CD8-positive, alpha-beta memory T cell (primary cell): Measurements from ENCODE around the gene LRBA. TPM values are rescaled to one million over a fixed set of nuclear protein-coding genes. Genes with fewer than 3 reads are reported as not detected.

ENCODE experiments used
- CTCF ChIA-PET: fragments of 350-600 bp; sonication (Branson Sonifier 250); formaldehyde crosslinking; loops from one replicate; lab custom pipeline; 2021; ENCODE audit warnings: antibody characterized with exemption; lab: Charles Lee
- POLR2A ChIA-PET: fragments of 350-600 bp; sonication (Branson Sonifier 250); formaldehyde crosslinking; loops from one replicate; lab custom pipeline; 2021; ENCODE audit warnings: antibody characterized with exemption; lab: Charles Lee
- DNase-seq, 5 donors: peaks; one replicate each; pipeline versions ENCODE4 v3.0.0 to v3.0.0-alpha.2; 2020 to 2022; ENCODE audit warnings: mixed read lengths in 1 of 5
- H3K27ac ChIP-seq: one replicate; pipeline ENCODE4 v1.7.0; 2013; ENCODE audit warnings: low read depth, mild to moderate bottlenecking, low read length, moderate library complexity
- H3K27me3 ChIP-seq: 2 replicates; pipeline ENCODE4 v1.7.0; 2013; ENCODE audit warnings: low read length, mild to moderate bottlenecking; ENCODE audit not compliant: insufficient read depth, poor library complexity, severe bottlenecking
- H3K36me3 ChIP-seq: 2 replicates; pipeline ENCODE4 v1.7.0; 2013; ENCODE audit warnings: mild to moderate bottlenecking, low read length, moderate library complexity; ENCODE audit not compliant: insufficient read depth
- H3K4me1 ChIP-seq: 2 replicates; pipeline ENCODE4 v1.7.0; 2013; ENCODE audit warnings: mild to moderate bottlenecking, low read length, moderate library complexity; ENCODE audit not compliant: insufficient read depth
- H3K4me3 ChIP-seq: 2 replicates; pipeline ENCODE4 v1.7.0; 2013; ENCODE audit warnings: mild to moderate bottlenecking, low read length
- H3K9me3 ChIP-seq: 2 replicates; pipeline ENCODE4 v1.7.0; 2013; ENCODE audit warnings: mild to moderate bottlenecking, low read length
- H3K27ac Mint-ChIP-seq, 8 donors: one replicate each; pipeline ENCODE4 v1.8.0; 2020 to 2021; ENCODE audit warnings: mixed read lengths in 8 of 8, mild to moderate bottlenecking in 6 of 8, inconsistent platforms in 3 of 8, moderate library complexity in 3 of 8
- H3K27me3 Mint-ChIP-seq, 2 donors: one replicate each; pipeline ENCODE4 v1.8.0; 2020 to 2021; ENCODE audit warnings: mixed read lengths in 2 of 2, mild to moderate bottlenecking in 1 of 2, moderate library complexity in 1 of 2
- H3K36me3 Mint-ChIP-seq, 3 donors: one replicate each; pipeline ENCODE4 v1.8.0; 2020 to 2021; ENCODE audit warnings: mixed read lengths in 3 of 3, inconsistent platforms in 1 of 3, mild to moderate bottlenecking in 1 of 3
- H3K4me1 Mint-ChIP-seq, 3 donors: one replicate each; pipeline ENCODE4 v1.8.0; 2020 to 2021; ENCODE audit warnings: mixed read lengths in 3 of 3, inconsistent platforms in 1 of 3, mild to moderate bottlenecking in 1 of 3
- H3K4me3 Mint-ChIP-seq, 7 donors: one replicate each; pipeline ENCODE4 v1.8.0; 2020 to 2021; ENCODE audit warnings: mixed read lengths in 7 of 7, mild to moderate bottlenecking in 6 of 7, moderate library complexity in 4 of 7, inconsistent platforms in 2 of 7
- H3K9me3 Mint-ChIP-seq, 5 donors: one replicate each; pipeline ENCODE4 v1.8.0; 2020 to 2022; ENCODE audit warnings: mixed read lengths in 5 of 5, mild to moderate bottlenecking in 3 of 5, moderate library complexity in 2 of 5, inconsistent platforms in 1 of 5
- polyA plus RNA-seq: library from polyadenylated mRNA; unstranded; fragments of 300-500 nt; fragmentation: Illumina TruSeq; gene quantifications from one replicate; pipeline ENCODE4 v1.2.3, GENCODE V29; 2021
- total RNA-seq, 2 experiments: library from RNA; stranded (reverse); gene quantifications; one replicate each; pipeline ENCODE4 v1.2.3, GENCODE V29; 2021

LRBA gene
- total and polyA plus RNA-seq, 3 experiments from 2014 or later: 25.9 to 61.9 (median 56.4) TPM

GRCh38 chr4:150501009-150501727, 513.9 kb downstream of the LRBA start:
- H3K27ac ChIP-seq: no peak overlapping the region
- no peak for DNase-seq
- no peaks in the 10 kb centered on the region for H3K9me3 ChIP-seq
- no peaks in the 10 kb centered on the region for H3K4me1 ChIP-seq
- POLR2A ChIA-PET: no interaction called here
- CTCF ChIA-PET: no interaction called here
- no peaks in the 10 kb centered on the region for H3K36me3 ChIP-seq
- Mint-ChIP-seq H3K4me3 (no peak overlapping the region), H3K9me3 (peaks cover 0 to 9% (median 4%) of the 10 kb centered on the region in 5 donors), H3K4me1 (peaks cover 12 to 20% (median 20%) of the 10 kb centered on the region in 3 donors), H3K36me3 (peaks cover 13 to 20% (median 17%) of the 10 kb centered on the region in 3 donors), H3K27me3 (no peaks in the 10 kb centered on the region), H3K27ac (peak overlapping the region in 2 of 8 donors; percentile 7 to 55)
- no peak overlapping the region for H3K4me3 ChIP-seq
- no peaks in the 10 kb centered on the region for H3K27me3 ChIP-seq

GRCh38 chr4:150497612-150498011, 517.5 kb downstream of the LRBA start:
- Histone ChIP-seq H3K27ac (no peak overlapping the region), H3K4me3 (no peak overlapping the region), H3K36me3 (no peaks in the 10 kb centered on the region), H3K27me3 (no peaks in the 10 kb centered on the region), H3K4me1 (no peaks in the 10 kb centered on the region), H3K9me3 (no peaks in the 10 kb centered on the region)
- no peak for DNase-seq
- Mint-ChIP-seq H3K27me3 (no peaks in the 10 kb centered on the region), H3K4me1 (peaks cover 11 to 14% (median 13%) of the 10 kb centered on the region in 3 donors), H3K9me3 (no peaks in the 10 kb centered on the region), H3K36me3 (peaks cover 5 to 8% (median 7%) of the 10 kb centered on the region in 3 donors), H3K4me3 (no peak overlapping the region), H3K27ac (no peak overlapping the region)
- CTCF ChIA-PET: no interaction called here
- POLR2A ChIA-PET: no interaction called here

- Mint-ChIP-seq H3K27ac (no peak overlapping the region), H3K4me1 (peaks cover 0 to 11% (median 10%) of the 10 kb centered on the region in 3 donors), H3K36me3 (peaks cover 2 to 4% (median 4%) of the 10 kb centered on the region in 3 donors), H3K9me3 (no peaks in the 10 kb centered on the region), H3K27me3 (no peaks in the 10 kb centered on the region), H3K4me3 (no peak overlapping the region)
- CTCF ChIA-PET: no interaction called here
- POLR2A ChIA-PET: no interaction called here
- Histone ChIP-seq H3K9me3 (no peaks in the 10 kb centered on the region), H3K27ac (no peak overlapping the region), H3K4me1 (no peaks in the 10 kb centered on the region), H3K4me3 (no peak overlapping the region), H3K27me3 (no peaks in the 10 kb centered on the region), H3K36me3 (no peaks in the 10 kb centered on the region)
- DNase-seq: no peak
Observed at GRCh38 chr4:150495550-150495949, 519.5 kb downstream of the LRBA start.

GRCh38 chr4:150493851-150494250, 521.2 kb downstream of the LRBA start:
- peaks cover 6 to 11% (median 7%) of the 10 kb centered on the region in 3 donors for H3K36me3 Mint-ChIP-seq
- CTCF ChIA-PET: no interaction called here
- H3K9me3 ChIP-seq: no peaks in the 10 kb centered on the region
- H3K4me3 ChIP-seq: no peak overlapping the region
- no peak overlapping the region for H3K4me3 Mint-ChIP-seq
- H3K9me3 Mint-ChIP-seq: no peaks in the 10 kb centered on the region
- POLR2A ChIA-PET: no interaction called here
- no peaks in the 10 kb centered on the region for H3K36me3 ChIP-seq
- no peaks in the 10 kb centered on the region for H3K4me1 ChIP-seq
- H3K27ac ChIP-seq: no peak overlapping the region
- DNase-seq: no peak
- H3K27me3 Mint-ChIP-seq: no peaks in the 10 kb centered on the region
- no peak overlapping the region for H3K27ac Mint-ChIP-seq
- no peaks in the 10 kb centered on the region for H3K27me3 ChIP-seq
- H3K4me1 Mint-ChIP-seq: peaks cover 0 to 10% (median 7%) of the 10 kb centered on the region in 3 donors

DNA sequence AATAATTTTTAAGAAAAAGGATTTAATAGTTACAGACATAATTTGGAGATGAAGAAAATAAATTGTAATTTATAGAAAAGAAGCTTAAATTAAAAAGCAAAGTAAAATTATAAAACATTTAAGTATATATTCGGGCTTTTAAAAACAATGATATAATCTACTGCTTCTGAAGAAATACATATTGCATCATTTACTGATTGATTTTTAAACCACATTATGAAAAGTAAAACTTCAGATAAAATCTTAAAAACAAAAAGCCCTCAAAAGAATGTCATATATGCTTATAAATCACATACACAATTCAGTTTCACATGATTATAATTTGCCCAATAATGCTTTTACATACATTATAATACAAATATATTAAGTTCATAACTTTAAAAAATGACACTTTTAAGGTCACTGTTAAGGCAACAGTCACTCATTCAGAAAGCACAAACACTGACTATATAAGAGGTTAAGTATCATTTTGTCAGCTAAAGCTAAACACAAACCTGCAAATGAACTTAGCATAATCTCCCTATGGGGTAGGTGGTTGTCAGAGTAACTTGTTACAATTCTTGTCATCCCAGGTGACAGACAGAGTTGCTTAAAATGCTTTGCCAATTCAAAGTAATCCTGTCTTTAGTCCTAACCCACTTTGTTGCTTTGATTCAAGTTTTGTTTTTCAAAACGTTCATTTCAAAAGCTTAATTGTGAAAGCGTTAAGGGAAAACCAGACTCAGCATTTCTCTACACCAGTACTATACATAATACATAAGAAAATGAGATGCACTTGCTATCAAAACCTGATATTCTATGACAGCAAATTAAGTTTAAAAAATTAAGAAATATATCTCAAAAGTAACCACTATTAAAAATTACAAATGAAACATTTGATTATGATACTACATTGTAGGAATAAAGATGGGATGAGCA, 523.7 kb downstream of the LRBA start:
- Histone ChIP-seq H3K9me3 (no peaks in the 10 kb centered on the region), H3K36me3 (no peaks in the 10 kb centered on the region), H3K27me3 (no peaks in the 10 kb centered on the region), H3K27ac (no peak overlapping the region), H3K4me1 (no peaks in the 10 kb centered on the region), H3K4me3 (no peak overlapping the region)
- ChIA-PET POLR2A (no interaction called here), CTCF (no interaction called here)
- DNase-seq: no peak
- Mint-ChIP-seq H3K4me3 (no peak overlapping the region), H3K36me3 (peaks cover 9 to 18% (median 12%) of the 10 kb centered on the region in 3 donors), H3K27me3 (no peaks in the 10 kb centered on the region), H3K27ac (no peak overlapping the region), H3K4me1 (peaks cover 0 to 8% (median 3%) of the 10 kb centered on the region in 3 donors), H3K9me3 (no peaks in the 10 kb centered on the region)

GRCh38 chr4:150482581-150482980, 532.5 kb downstream of the LRBA start:
- no peak overlapping the region for H3K4me3 Mint-ChIP-seq
- Histone ChIP-seq H3K9me3 (no peaks in the 10 kb centered on the region), H3K27ac (no peak overlapping the region), H3K36me3 (no peaks in the 10 kb centered on the region), H3K4me3 (no peak overlapping the region), H3K4me1 (no peaks in the 10 kb centered on the region), H3K27me3 (no peaks in the 10 kb centered on the region)
- no peaks in the 10 kb centered on the region for H3K9me3 Mint-ChIP-seq
- POLR2A ChIA-PET: no interaction called here
- H3K4me1 Mint-ChIP-seq: no peaks in the 10 kb centered on the region
- H3K27me3 Mint-ChIP-seq: no peaks in the 10 kb centered on the region
- H3K27ac Mint-ChIP-seq: no peak overlapping the region
- H3K36me3 Mint-ChIP-seq: peaks cover 24 to 52% (median 29%) of the 10 kb centered on the region in 3 donors
- CTCF ChIA-PET: no interaction called here
- no peak for DNase-seq

- no peaks in the 10 kb centered on the region for H3K4me1 ChIP-seq
- Mint-ChIP-seq H3K9me3 (no peaks in the 10 kb centered on the region), H3K4me3 (no peak overlapping the region), H3K36me3 (peaks cover 26 to 54% (median 28%) of the 10 kb centered on the region in 3 donors), H3K4me1 (peaks cover 0 to 2% (median 0%) of the 10 kb centered on the region in 3 donors), H3K27me3 (no peaks in the 10 kb centered on the region), H3K27ac (no peak overlapping the region)
- ChIA-PET CTCF (no interaction called here), POLR2A (no interaction called here)
- H3K36me3 ChIP-seq: no peaks in the 10 kb centered on the region
- no peak overlapping the region for H3K27ac ChIP-seq
- no peaks in the 10 kb centered on the region for H3K9me3 ChIP-seq
- no peak for DNase-seq
- no peak overlapping the region for H3K4me3 ChIP-seq
- no peaks in the 10 kb centered on the region for H3K27me3 ChIP-seq
Observed at GRCh38 chr4:150479657-150480056, 535.4 kb downstream of the LRBA start.

DNA sequence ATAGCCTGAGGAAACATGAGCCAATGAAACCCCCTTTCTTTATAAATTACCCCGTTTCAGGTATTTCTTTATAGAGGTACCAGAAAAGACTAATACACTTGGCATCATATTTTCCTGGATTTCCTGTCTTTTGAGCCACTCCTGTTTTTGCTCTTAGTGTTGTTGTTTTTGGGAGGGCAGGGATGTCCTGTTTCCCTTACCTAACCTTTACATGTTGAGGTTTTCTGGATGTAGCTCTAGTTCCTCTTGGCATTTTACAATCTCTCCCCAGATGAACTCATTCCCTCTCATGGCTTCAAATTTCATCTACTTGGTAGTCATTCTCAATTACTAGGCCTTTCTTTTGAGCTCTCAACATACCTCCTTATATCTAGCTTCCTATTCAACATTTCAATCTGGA, 537.2 kb downstream of the LRBA start:
- DNase-seq: no peak
- H3K36me3 Mint-ChIP-seq: peaks cover 26 to 52% (median 29%) of the 10 kb centered on the region in 3 donors
- Histone ChIP-seq H3K9me3 (no peaks in the 10 kb centered on the region), H3K4me3 (no peak overlapping the region), H3K27me3 (no peaks in the 10 kb centered on the region), H3K36me3 (no peaks in the 10 kb centered on the region), H3K4me1 (no peaks in the 10 kb centered on the region), H3K27ac (no peak overlapping the region)
- H3K27me3 Mint-ChIP-seq: no peaks in the 10 kb centered on the region
- peaks cover 0 to 2% (median 0%) of the 10 kb centered on the region in 3 donors for H3K4me1 Mint-ChIP-seq
- no peaks in the 10 kb centered on the region for H3K9me3 Mint-ChIP-seq
- H3K27ac Mint-ChIP-seq: peak overlapping the region in 1 of 8 donors; percentile 8
- H3K4me3 Mint-ChIP-seq: no peak overlapping the region
- CTCF ChIA-PET: no interaction called here
- POLR2A ChIA-PET: no interaction called here
